ENCODE results near the gene TOPAZ1.

Gene TOPAZ1

DNA sequence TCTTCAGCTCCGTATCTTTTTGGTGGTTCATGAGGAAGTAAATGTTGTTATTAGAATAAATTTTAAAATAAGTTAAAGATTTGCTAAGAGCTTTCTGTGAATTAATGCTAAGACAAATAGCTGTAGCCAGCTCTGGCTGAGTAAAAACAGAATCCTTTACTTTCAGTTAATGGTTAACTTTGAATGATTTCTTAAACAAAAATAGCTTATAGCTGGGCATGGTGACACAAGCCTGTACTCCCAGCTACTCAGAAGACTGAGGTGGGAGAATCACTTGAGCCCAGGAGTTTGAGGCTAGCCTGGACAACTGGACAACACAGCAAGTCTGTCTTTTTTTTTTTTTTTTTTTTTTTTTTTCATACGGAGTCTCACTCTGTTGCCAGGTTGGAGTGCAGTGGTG, 121.9 kb downstream of the TOPAZ1 start:
- H3K4me1 ChIP-seq (ENCODE audit: control insufficient read depth in 5 of 5, insufficient read depth in 5 of 5, low read length in 5 of 5) = peaks cover 0 to 3% (median 0%) of the 10 kb centered on the region in 5 donors
- H3K9me3 ChIP-seq (ENCODE audit: control insufficient read depth in 5 of 5, low read length in 5 of 5) = no peaks in the 10 kb centered on the region
- H3K36me3 ChIP-seq (ENCODE audit: control insufficient read depth in 5 of 5, insufficient read depth in 5 of 5, low read length in 5 of 5) = peaks cover 4 to 23% (median 8%) of the 10 kb centered on the region in 5 donors
- H3K4me3 ChIP-seq (ENCODE audit: low read depth in 1 of 5, low read length in 5 of 5) = no peak overlapping the region
- no peak overlapping the region for H3K9ac ChIP-seq (ENCODE audit: low read length in 5 of 5)
- H3K27ac ChIP-seq (ENCODE audit: low read depth, low read length) = no peak overlapping the region
- no peaks in the 10 kb centered on the region for H3K27me3 ChIP-seq (ENCODE audit: control insufficient read depth in 5 of 5, insufficient read depth in 4 of 5, low read length in 5 of 5)

GRCh38 chr3:44365952-44366351, 124.3 kb downstream of the TOPAZ1 start:
- H3K4me3 ChIP-seq (ENCODE audit: low read depth in 1 of 5, low read length in 5 of 5) = no peak overlapping the region
- no peaks in the 10 kb centered on the region for H3K27me3 ChIP-seq (ENCODE audit: control insufficient read depth in 5 of 5, insufficient read depth in 4 of 5, low read length in 5 of 5)
- H3K4me1 ChIP-seq (ENCODE audit: control insufficient read depth in 5 of 5, insufficient read depth in 5 of 5, low read length in 5 of 5) = no peaks in the 10 kb centered on the region
- peaks cover 3 to 23% (median 6%) of the 10 kb centered on the region in 5 donors for H3K36me3 ChIP-seq (ENCODE audit: control insufficient read depth in 5 of 5, insufficient read depth in 5 of 5, low read length in 5 of 5)
- H3K9me3 ChIP-seq (ENCODE audit: control insufficient read depth in 5 of 5, low read length in 5 of 5) = no peaks in the 10 kb centered on the region
- no peak overlapping the region for H3K9ac ChIP-seq (ENCODE audit: low read length in 5 of 5)
- no peak overlapping the region for H3K27ac ChIP-seq (ENCODE audit: low read depth, low read length)

GRCh38 chr3:44375450-44375849, 133.8 kb downstream of the TOPAZ1 start:
- Histone ChIP-seq H3K4me1 (ENCODE audit: control insufficient read depth in 5 of 5, insufficient read depth in 5 of 5, low read length in 5 of 5) (no peaks in the 10 kb centered on the region), H3K36me3 (ENCODE audit: control insufficient read depth in 5 of 5, insufficient read depth in 5 of 5, low read length in 5 of 5) (peaks cover 0 to 11% (median 10%) of the 10 kb centered on the region in 5 donors), H3K9ac (ENCODE audit: low read length in 5 of 5) (no peak overlapping the region), H3K9me3 (ENCODE audit: control insufficient read depth in 5 of 5, low read length in 5 of 5) (peaks cover 0 to 2% (median 0%) of the 10 kb centered on the region in 5 donors), H3K4me3 (ENCODE audit: low read depth in 1 of 5, low read length in 5 of 5) (no peak overlapping the region), H3K27ac (ENCODE audit: low read depth, low read length) (no peak overlapping the region), H3K27me3 (ENCODE audit: control insufficient read depth in 5 of 5, insufficient read depth in 4 of 5, low read length in 5 of 5) (no peaks in the 10 kb centered on the region)

Measured in subcutaneous abdominal adipose tissue (tissue), 5 donors.